ENCODE results near the gene EML4. TPM values are rescaled to one million over a fixed set of nuclear protein-coding genes. Genes with fewer than 3 reads are reported as not detected.

Gene EML4
- total RNA-seq, 1 experiment from 2014 or later, result 93.7 TPM

DNA sequence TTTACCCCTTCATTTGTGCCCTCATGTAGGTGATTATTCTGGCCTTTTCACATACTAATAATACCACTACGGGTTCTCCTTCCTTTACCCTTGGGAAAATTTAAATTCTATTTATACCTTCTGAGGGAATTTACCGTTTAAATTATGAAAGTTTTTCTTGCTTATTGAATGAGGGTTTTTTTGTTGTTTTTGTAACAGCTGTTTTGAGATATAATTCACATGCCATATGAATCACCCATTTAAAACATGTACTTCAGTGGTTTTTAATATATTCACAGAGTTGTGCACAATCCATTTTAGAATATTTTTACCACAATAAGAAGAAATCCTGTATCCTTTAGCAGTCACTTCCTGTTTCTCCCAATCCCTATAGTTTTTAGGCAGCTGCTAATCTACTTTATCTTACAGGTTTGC, 54.7 kb downstream of the EML4 start:
- POLR2A ChIA-PET (ENCODE audit: low non-redundant PET), result no interaction called here
- H3K4me3 ChIP-seq (ENCODE audit: low read depth, low read length, poor library complexity, severe bottlenecking), result no peak overlapping the region
- TF ChIP-seq CTCF (conservative IDR thresholded peaks at IDR 0.05; ENCODE audit: low read depth, low read length), result no peak
- TF ChIP-seq EZH2 (IDR thresholded peaks at IDR 0.05; ENCODE audit: borderline replicate concordance, low read depth, low read length, poor library complexity, severe bottlenecking), result no peak
- peak; percentile 26 for DNase-seq (ENCODE audit: low spot score)
- H3K4me1 ChIP-seq (ENCODE audit: insufficient read depth, low read length, poor library complexity, severe bottlenecking), result peaks cover 32% of the 10 kb centered on the region
- CTCF ChIA-PET, result no interaction called here
- H3K27ac ChIP-seq (ENCODE audit: low read depth, low read length, poor library complexity, severe bottlenecking), result peak overlapping the region; percentile 31
- H3K27me3 ChIP-seq (replicated peaks; ENCODE audit: insufficient read depth, low read depth, low read length, poor library complexity), result no peaks in the 10 kb centered on the region
- H3K36me3 ChIP-seq (ENCODE audit: insufficient read depth, low read length, poor library complexity, severe bottlenecking), result no peaks in the 10 kb centered on the region
- intact Hi-C loops (cut with micrococcal nuclease; ENCODE audit: unreplicated experiment), result no loop called here
- BruUV-seq (replicated peaks), result no TSS peak
- H3K9me3 ChIP-seq (ENCODE audit: low read depth, low read length, poor library complexity, severe bottlenecking), result no peaks in the 10 kb centered on the region

DNA sequence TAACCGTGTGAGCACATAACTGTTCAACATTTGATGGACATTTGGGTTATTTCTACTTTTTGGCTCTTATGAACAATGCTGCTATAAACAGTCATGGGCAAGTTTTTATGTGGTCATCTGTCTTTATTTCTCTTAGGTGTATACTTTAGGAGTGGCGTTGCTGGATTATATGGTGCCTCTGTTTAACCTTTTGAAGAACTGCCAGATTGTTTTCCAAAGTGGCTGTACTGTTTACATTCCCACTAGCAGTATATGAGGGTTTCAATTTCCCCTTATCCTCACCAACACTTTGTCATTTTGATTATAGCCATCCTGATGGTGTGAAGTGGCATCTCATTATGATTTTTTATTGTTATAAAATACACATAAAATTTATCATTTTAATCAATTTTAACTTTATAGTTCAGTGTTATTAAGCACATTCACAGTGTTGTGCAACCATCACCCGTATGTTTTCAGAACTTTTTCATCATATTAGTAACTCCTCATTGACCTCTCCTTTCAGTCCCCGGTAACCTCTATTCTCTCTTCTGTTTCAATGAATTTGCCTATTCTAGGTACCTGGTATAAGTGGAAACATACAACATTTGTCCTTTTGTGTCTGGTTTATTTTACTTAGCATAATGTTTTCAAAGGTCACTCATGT, 55.4 kb downstream of the EML4 start:
- Histone ChIP-seq H3K9me3 (ENCODE audit: low read depth, low read length, poor library complexity, severe bottlenecking) (no peaks in the 10 kb centered on the region), H3K4me3 (ENCODE audit: low read depth, low read length, poor library complexity, severe bottlenecking) (no peak overlapping the region), H3K27me3 (replicated peaks; ENCODE audit: insufficient read depth, low read depth, low read length, poor library complexity) (no peaks in the 10 kb centered on the region), H3K36me3 (ENCODE audit: insufficient read depth, low read length, poor library complexity, severe bottlenecking) (no peaks in the 10 kb centered on the region), H3K27ac (ENCODE audit: low read depth, low read length, poor library complexity, severe bottlenecking) (peak overlapping the region; percentile 31), H3K4me1 (ENCODE audit: insufficient read depth, low read length, poor library complexity, severe bottlenecking) (peaks cover 35% of the 10 kb centered on the region)
- intact Hi-C loops (cut with micrococcal nuclease; ENCODE audit: unreplicated experiment), result no loop called here
- no peak for DNase-seq (ENCODE audit: low spot score)
- POLR2A ChIA-PET (ENCODE audit: low non-redundant PET), result no interaction called here
- CTCF ChIA-PET, result no interaction called here
- no TSS peak for BruUV-seq (replicated peaks)
- TF ChIP-seq EZH2 (IDR thresholded peaks at IDR 0.05; ENCODE audit: borderline replicate concordance, low read depth, low read length, poor library complexity, severe bottlenecking), result no peak
- no peak for TF ChIP-seq CTCF (conservative IDR thresholded peaks at IDR 0.05; ENCODE audit: low read depth, low read length)

DNA sequence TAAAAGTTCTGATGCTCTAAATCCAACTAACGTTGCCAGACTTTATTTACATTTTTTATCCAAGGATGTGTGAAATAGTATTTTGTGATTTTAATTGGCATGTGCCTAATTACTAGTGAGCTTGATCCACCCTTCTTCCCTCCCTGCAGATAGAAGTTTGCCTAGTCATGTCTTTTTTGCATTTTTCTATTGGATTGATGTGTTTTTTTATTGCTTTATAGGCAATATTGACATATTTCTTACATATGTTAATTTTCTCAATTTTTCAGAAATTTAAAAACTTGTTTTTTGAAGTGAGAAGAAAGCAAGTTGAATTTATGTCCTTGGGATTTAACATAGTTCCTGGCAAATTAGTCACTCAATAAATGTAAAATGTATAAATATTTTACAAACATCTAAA, 56.4 kb downstream of the EML4 start:
- TF ChIP-seq EZH2 (IDR thresholded peaks at IDR 0.05; ENCODE audit: borderline replicate concordance, low read depth, low read length, poor library complexity, severe bottlenecking) (no peak), CTCF (conservative IDR thresholded peaks at IDR 0.05; ENCODE audit: low read depth, low read length) (no peak)
- no peaks in the 10 kb centered on the region for H3K9me3 ChIP-seq (ENCODE audit: low read depth, low read length, poor library complexity, severe bottlenecking)
- intact Hi-C loops (cut with micrococcal nuclease; ENCODE audit: unreplicated experiment), result no loop called here
- DNase-seq (ENCODE audit: low spot score), result no peak
- H3K4me3 ChIP-seq (ENCODE audit: low read depth, low read length, poor library complexity, severe bottlenecking), result no peak overlapping the region
- peaks cover 40% of the 10 kb centered on the region for H3K4me1 ChIP-seq (ENCODE audit: insufficient read depth, low read length, poor library complexity, severe bottlenecking)
- no TSS peak for BruUV-seq (replicated peaks)
- H3K27me3 ChIP-seq (replicated peaks; ENCODE audit: insufficient read depth, low read depth, low read length, poor library complexity), result no peaks in the 10 kb centered on the region
- CTCF ChIA-PET, result no interaction called here
- no peak overlapping the region for H3K27ac ChIP-seq (ENCODE audit: low read depth, low read length, poor library complexity, severe bottlenecking)
- POLR2A ChIA-PET (ENCODE audit: low non-redundant PET), result no interaction called here
- no peaks in the 10 kb centered on the region for H3K36me3 ChIP-seq (ENCODE audit: insufficient read depth, low read length, poor library complexity, severe bottlenecking)

Data from A673 (cell line).